GM18867 (cell line): ENCODE measurements around the gene OR8D1.
"Not testable (repeated sequence)": the region's sequence is repeated elsewhere in the genome, so short reads cannot be mapped to it uniquely, and the experiment has no call there.

Experiments
- ATAC-seq: cut with Tn5 transposase; IDR thresholded peaks from one replicate; pipeline ENCODE4 v1.9.1; 2021; ENCODE audit warnings: mild to moderate bottlenecking, moderate library complexity; ENCODE audit not compliant: unreplicated experiment

Gene OR8D1

GRCh38 chr11:124294687-124295086 is 19.1 kb downstream of the OR8D1 start:
- no peak for ATAC-seq

DNA sequence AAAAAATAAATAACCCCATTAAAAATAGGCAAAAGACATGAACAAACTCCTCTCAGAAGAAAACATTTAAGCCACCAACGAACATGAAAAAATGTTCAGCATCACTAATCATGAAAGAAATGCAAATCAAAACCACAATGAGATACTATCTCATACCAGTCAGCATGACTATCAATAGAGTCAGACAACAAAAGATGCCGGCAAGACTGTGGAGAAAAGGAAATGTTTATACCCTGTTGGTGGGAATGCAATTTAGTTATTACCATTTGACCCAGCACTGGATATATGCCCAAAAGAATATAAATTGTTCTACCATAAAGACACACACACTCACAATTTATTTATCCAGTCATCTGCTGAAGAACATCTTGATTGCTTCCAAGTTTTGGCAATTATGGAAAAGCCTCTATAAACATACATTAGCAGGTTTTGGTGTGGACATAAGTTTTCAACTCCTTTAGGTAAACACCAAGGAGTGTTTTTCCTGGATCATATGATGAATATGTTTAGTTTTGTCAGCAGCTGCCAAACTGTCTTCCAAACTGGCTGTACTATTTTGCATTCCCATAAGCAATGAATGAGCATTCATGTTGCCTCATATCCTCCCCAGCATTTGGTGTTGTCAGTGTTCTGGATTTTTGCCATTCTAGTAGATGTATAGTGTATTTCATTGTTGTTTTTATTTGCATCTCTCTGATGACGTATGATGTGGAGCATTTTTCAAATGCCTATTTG is 28.0 kb downstream of the OR8D1 start:
- no peak for ATAC-seq

DNA sequence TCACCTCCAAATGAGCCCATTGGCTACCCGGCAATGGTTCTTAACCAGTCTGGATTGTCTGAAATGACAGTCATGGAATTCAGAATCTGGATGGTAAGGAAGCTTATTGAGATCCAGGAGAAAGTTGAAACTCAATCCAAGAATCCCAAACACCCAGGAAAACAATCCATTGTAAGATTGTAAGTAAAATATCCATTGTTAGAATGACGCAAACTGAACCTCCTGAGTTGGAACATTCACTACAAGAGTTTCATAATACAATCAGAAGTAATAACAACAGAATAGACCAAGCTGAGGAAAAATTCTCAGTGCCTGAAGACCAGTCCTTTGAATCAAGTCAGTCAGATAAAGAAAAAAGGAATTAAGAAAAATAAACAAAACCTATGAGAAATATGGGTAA is 35.5 kb downstream of the OR8D1 start:
- no peak for ATAC-seq

DNA sequence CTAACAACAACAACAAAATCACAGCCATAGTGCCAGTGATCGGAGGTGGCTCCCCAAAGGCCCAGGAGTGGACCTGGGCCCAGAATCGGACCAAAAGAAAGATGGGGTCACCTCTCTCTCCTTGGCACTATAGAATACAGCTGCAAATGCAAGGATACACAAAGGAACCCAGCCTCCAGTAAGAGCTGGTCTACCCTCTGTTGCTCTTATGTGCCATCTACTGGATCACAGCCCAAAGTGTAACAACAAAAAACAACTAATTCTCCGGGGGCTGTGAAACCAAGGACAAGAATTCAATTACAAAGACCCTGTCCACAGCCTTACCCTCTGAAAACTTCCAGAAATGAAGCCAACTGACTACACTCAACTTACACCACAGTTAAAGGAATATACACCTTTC is 35.9 kb downstream of the OR8D1 start:
- ATAC-seq = no peak

DNA sequence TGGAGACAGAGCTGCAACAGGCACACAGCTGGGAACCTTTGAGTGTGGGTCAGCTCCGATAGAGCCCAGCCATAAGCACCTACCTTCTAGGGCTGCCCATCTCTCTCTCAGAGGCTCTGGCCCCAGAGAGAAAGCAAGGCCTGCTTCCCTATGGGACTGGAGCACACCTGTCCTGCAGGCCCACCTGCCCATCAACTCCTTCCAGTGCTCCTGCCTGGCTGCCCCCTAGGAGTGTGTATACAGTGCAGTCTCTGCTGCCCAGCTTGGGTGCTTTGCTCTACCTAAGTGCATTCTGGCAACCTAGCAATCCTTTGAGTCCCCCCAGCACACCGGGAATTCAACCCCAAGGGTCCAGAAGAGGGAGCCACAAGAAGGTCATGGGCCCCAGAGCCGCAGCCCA is 36.5 kb downstream of the OR8D1 start:
- no peak for ATAC-seq

DNA sequence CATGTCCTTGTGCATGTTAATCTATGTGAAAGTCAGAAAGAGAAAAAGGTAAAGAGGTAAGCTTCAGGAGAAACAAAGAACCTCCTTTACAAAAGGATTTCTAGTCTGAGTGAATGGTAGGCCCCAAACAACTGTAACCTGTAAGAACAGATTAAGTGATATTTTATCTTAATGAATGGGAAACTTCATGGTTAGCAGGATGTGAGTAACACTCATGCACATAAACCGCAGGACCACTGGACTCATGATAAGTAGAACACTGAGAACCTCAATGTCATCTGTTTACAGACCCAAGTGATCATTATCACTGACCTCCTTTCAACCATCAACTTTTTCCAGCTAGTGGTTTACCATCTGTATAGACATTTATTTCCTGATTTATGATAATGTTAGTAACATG is 37.7 kb downstream of the OR8D1 start:
- no peak for ATAC-seq

DNA sequence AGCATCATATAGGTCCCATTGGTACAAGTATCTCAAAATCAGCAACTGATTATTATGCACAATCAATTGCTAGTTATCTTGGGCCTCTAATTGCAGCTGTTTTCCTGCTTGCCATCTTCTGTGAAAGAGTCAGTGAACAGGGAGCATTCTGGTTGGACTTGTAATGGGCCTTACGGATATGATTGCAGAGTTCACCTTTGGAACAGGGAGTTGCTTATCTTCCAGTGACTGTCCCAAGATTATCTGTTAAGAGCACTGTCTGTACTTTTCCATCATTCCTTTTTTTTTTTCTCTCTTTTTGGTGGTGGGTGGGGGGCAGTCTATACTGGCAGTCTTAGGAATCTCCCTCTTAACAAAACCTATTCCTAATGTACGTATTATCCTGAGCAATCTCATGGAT is 39.7 kb downstream of the OR8D1 start:
- no peak for ATAC-seq

DNA sequence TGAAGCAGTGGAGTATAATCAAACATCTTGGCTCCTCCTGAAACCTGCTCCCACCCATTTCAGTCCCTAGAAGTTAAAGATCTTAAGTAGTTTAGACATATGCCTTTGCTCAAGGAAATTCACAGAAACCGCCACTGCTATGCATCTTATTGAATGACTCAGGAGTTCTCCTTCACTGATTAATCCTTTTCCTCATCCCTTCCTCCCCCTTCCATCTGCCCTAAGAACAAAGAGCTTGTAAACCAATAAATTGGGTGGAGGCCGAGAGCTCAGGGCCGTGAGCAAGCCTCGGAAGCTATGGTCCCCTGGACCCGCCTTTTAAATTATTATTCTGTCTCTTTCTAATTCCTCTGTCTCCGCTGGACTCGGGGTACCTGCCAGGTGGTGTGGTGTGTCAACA is 42.9 kb downstream of the OR8D1 start:
- not testable (repeated sequence) for ATAC-seq

- ATAC-seq = not testable (repeated sequence)
These were observed 48.7 kb downstream of the OR8D1 start for GRCh38 chr11:124265041-124265440.

DNA sequence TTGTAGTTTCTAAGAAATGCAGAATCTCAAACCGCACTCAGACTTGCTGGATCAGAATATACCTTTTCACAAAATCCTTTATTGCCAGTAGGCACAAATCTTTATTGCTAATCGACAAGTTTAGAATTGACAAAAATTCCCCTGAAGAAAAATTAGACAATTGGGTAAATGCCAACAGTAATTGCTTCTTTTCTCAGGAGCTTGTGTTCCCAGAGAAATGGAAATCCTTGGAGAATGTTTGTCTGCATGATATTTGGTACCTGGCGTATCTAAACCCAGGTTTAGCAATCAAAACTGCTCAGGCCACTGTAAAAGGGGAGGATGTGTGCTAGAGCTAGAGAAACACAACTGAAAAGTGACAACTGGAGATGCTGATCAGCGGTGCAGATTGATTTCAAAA is 57.7 kb downstream of the OR8D1 start, which contains the start of gene OR8G5:
TSS of gene OR8G5 (plus strand) at position 301 of the 400 bp plus-strand sequence. CDS start 8,556 bp downstream, outside the sequence.
- ATAC-seq = no peak
